Measurements from ENCODE around the gene ZNF81.
"Not testable (repeated sequence)": the region's sequence is repeated elsewhere in the genome, so short reads cannot be mapped to it uniquely, and the experiment has no call there.

Gene ZNF81

GRCh38 chrX:47844117-47844516 is 7.4 kb downstream of the ZNF81 start:
- no peak for DNase-seq (ENCODE audit: low spot score)

DNA sequence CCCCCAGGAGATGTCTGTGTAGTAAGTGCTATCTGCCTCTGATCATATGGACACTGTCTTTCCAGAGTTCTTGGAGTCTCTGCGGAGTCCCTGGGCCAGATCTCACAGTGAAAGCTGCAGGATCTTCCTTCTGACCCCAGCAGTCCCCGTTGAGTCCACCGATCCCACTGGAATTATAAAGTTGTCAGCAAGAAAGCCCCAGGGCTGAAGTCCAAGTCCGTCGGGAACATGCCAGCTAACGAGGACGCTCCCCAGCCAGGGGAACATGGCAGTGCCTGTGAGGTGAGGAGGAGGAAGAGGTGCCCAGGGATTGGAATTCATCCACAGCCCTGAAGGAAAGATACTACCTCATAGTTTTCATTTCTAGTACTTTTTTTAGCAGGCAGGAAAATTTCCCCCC is 9.3 kb downstream of the ZNF81 start:
- DNase-seq (ENCODE audit: low spot score): no peak

DNA sequence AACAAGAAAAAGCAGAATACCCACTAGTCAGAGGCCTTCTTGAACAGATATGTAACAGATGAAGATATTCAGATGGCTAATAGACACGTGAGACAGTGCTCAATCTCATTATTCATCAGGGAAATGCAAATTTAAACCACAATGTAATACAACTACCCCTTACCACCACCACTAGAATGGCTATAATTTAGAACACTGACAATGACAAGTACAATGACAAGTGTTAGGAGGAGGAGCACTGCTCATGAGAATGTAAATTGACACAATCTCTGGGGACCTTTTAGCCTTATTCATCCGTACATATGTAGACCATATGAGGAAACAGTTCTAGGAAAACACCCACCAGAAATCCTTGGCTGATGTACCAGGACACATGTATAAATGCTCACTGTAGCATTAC is 13.1 kb downstream of the ZNF81 start:
- no peak for DNase-seq (ENCODE audit: low spot score)

GRCh38 chrX:47850389-47850788 is 13.7 kb downstream of the ZNF81 start:
- not testable (repeated sequence) for DNase-seq (ENCODE audit: low spot score)

DNA sequence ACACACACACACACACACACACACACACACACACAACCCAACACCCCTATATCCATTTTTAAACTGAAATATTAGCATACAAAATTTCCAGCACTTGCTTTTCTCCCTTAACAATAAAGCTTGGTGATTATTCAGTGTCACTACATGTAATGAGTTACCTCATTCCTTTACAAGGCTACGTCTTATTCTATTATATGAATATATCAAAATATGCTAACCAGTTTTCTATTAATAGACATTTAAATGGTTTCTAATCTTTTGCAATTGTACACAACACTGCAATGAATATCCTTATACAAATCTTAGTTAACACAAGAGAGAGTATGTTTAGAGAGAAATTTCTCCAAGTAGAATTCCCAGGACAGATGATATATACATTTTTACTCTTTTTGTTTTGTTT is 14.2 kb downstream of the ZNF81 start:
- DNase-seq (ENCODE audit: low spot score): no peak

GRCh38 chrX:47854474-47854873 is 17.8 kb downstream of the ZNF81 start:
- peak; percentile 7 for DNase-seq (ENCODE audit: low spot score)

DNA sequence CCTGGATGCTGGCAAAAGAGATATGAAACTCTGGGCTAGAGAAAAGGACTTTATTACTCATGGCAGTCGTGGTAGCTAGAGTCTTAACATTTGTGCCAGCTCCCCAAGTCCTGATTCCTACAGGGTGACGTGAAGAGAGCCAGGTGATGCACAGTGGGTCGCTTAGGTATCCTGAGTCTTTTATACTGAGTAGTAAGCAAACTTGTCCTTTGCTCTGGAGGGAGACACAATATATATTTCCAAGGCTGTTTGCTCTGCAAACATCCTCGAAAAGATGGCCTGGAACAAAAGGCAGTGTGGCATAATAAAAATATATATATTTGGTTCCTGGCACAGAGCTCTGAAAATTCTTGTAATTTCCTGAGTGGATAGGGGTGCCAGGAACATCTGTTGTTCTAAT is 23.0 kb downstream of the ZNF81 start:
- no peak for DNase-seq (ENCODE audit: low spot score)

DNA sequence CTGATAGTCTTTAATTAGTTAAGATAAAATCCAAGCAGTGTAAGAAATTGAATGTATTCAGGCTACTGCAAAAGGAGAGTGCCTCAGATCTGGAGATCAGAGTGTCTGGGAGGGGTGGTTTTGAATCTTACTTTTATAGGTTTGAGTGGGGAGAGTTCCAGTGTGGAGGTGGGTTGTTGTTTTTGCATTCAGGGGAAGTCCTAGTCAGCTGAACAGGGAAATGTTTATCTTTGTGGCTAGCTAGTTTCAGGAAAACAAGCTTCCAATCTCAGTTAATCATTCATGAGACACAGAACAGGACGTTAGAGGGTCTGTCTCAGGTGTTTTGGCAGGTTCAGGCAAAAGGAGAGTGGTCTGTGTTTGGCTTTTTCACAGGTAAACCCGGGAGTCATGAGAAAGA is 26.0 kb downstream of the ZNF81 start:
- no peak for DNase-seq (ENCODE audit: low spot score)

DNA sequence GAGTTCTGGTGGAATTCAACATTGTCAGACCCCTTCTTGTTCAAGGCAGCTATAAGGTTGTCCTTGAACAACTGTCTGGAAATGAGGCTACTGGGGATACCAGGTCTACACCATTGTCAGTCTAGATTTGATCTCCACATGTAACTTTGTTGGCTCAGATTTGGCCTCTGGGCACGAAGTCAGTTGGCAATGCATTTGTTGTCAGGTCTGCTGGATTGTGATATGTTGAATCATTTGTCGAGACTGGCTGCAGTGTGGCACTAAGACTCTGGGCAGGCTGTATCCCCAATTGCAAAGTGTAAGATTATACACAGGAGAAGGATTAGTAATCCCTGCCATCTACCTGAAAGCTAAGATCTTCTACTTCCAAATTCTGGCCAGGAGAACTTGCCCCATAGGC is 26.5 kb downstream of the ZNF81 start:
- DNase-seq (ENCODE audit: low spot score): no peak

DNA sequence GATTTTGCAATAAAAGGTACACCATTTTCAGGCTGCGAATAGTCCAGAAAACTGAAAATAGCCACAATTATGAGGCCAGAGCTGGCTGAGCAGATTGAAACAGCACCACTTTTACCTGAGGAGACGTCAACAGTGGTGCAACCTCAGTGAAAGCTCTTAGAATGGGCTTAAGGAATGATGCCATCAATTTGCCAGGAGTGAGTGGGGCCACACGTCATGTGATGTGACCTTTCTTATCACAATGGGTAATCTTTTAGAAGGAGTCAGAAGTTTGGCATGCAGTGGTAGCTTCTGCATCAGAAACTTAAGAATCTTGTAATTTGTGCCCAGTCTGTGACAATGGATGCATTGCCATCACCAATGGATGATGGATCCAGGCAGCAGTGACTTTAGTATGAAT is 27.6 kb downstream of the ZNF81 start:
- no peak for DNase-seq (ENCODE audit: low spot score)

DNA sequence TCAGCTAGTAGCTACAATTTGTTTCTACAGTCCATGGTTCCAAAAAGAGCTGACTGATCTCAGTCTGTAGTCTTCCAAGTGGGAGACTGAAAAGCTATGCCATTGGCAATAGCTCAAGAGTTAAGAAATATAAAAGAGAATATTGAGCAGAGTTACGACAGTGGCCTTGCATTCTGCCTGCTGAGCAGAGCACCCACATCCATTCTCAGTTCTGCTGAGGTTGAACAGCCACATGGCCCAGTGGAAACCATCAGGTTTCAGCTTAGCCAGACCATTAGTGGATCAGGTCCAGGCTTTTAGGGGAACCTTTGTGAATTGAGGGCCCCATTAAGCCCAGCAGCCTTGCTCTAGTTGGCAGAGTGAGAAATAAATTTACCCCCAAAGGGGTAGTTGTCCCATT is 28.1 kb downstream of the ZNF81 start:
- DNase-seq (ENCODE audit: low spot score): no peak

DNA sequence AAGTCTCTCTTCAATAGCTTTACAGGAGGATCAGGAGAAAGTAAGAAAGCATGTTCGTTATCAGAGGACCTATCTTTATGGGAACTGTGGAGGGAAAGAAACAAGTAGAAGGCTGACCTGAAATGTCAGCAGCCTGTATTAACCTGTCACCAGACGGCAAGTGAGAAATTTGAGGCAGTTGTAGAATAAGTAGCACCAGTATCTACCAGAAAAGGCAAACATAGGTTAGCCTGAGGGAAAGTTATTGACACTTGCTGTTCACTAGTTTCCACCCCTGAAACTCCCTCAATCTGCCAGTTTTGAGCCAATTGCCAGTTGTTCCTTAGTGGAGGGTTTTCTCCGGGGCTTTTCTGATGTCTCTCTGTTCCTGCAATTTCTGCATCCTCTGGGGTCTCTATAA is 36.4 kb downstream of the ZNF81 start:
- no peak for DNase-seq (ENCODE audit: low spot score)

GRCh38 chrX:47877327-47877726 is 40.6 kb downstream of the ZNF81 start:
- no peak for DNase-seq (ENCODE audit: low spot score)

DNA sequence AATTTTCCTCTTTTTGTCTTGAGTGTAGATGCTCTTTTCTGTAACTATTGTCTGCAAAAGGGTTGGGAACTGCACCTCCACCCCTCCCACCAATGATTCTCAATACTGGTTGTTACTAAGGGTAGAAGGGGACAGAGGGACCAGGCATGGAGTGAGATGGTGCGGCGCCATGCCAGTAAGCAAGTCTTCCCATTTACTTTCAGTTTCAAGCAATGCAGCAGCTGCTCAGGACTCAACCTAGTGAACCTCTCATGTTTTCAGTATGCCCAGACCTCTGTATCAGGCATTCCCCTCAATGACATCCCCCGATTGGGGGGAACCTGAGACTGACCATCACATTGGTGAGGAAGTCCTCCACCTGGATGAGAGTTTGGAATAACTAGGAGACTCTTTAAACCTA is 41.5 kb downstream of the ZNF81 start:
- no peak for DNase-seq (ENCODE audit: low spot score)

DNA sequence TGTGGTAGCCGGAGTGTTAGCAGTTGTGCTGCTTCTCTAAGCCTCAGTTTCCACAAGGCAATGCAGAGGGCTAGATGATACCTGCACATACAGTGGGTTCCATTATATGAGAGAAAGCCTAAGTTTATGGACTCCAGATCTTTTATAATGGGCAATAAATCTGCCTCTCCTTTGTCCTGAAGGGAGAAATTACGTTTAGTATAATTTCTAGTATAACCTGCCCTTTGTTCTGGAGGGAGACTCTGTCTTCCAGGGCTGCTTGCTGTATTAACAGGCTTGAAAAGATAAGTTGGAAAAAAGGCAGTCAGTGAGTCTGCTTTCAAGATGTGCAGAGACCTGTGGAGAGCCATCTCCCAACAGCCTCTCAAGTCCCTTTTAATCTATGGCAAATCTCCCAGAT is 42.8 kb downstream of the ZNF81 start:
- no peak for DNase-seq (ENCODE audit: low spot score)

DNA sequence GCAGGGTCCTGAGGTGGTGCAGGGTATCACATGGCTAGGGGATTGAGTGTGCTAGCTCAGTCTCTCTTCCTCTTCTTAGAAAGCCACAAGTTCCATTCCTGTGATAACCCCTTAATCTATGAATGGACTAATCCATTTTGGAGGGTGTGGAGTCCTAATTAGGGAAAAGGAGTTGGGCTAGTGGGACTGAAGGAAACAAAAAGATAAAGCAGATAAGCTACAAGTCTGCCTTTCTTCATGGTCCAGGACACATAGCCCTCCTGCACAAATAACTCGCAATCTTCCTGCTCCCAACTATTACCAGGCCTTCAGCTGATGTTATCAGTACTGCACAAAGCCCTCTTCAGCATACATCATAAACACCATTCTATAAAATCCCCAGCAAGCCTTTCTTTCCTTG is 44.2 kb downstream of the ZNF81 start:
- DNase-seq (ENCODE audit: low spot score): no peak

DNA sequence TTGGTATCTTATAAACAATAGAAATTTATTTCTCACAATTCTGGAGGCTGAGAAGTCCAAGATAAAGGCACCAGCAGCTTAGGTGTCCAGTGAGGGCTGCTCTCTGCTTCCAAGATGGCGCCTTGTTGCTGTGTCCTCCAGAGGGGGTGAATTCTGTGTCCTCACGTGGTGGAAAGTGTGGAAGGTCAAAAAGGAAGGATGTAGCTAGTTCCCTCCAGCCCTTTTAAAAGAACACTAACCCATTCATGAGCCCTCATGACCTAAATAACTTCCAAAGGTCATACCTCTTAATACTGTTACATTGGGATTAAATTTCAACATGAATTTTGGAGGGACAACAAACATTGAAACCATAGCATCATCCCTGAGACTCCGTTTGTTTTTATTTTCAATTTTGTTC is 48.8 kb downstream of the ZNF81 start:
- DNase-seq (ENCODE audit: low spot score): no peak

DNA sequence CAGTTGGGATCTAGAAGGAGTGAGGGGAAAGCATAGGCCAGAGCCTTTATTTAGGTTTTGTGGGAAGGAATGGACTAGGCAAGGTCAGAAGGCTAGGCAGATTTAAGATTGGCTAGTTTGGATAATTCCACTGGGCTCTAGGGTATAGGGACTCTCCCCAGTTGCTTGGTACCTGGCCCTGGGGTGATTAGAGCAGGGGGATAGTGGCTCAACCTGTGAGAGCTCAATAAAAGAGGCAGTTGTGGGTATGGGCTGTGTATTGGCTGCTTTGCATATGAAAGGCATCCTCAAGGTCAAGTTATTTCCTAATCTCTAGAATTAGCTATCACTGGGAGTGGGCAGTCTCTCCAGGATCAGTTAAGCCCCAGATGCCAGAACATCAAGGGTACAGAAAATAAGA is 61.3 kb downstream of the ZNF81 start:
- DNase-seq (ENCODE audit: low spot score): no peak

DNA sequence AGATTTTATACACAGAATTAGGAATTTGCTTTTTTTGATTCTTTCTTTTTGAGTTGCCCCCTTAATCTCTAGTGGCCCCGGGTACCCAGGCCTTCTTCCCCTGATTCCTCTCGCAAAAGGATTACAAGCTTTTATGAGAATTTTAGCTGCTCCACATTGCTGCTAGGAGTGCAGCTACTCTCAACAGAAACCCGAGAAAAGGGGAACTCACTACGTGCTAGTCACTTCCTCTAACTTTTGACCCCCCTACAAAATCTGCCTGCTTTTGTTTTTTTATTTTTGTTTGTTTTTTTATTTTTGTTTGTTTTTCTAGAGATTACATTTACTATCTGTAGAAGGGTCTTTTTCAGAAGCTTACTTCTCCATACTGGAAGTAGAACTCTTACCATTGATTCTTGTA is 64.1 kb downstream of the ZNF81 start:
- no peak for DNase-seq (ENCODE audit: low spot score)

GRCh38 chrX:47902161-47902560 is 65.5 kb downstream of the ZNF81 start:
- DNase-seq (ENCODE audit: low spot score): no peak

DNA sequence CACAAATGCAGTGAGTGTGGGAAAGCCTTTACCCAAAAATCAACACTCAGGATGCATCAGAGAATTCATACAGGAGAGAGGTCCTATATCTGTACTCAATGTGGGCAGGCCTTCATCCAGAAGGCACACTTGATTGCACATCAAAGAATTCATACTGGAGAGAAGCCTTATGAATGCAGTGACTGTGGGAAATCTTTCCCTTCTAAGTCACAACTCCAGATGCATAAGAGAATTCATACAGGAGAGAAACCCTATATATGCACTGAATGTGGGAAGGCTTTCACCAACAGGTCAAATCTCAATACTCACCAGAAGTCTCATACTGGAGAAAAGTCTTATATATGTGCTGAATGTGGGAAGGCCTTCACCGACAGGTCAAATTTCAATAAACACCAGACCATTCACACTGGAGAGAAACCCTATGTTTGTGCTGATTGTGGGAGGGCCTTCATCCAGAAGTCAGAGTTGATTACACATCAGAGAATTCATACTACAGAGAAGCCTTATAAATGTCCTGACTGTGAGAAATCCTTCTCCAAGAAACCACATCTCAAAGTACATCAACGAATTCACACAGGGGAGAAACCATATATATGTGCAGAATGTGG is 79.3 kb downstream of the ZNF81 start:
- no peak for DNase-seq (ENCODE audit: low spot score)

GRCh38 chrX:47918274-47918673 is 81.6 kb downstream of the ZNF81 start:
- DNase-seq (ENCODE audit: low spot score): no peak

GRCh38 chrX:47927212-47927611 is 90.5 kb downstream of the ZNF81 start:
- DNase-seq (ENCODE audit: low spot score): no peak

DNA sequence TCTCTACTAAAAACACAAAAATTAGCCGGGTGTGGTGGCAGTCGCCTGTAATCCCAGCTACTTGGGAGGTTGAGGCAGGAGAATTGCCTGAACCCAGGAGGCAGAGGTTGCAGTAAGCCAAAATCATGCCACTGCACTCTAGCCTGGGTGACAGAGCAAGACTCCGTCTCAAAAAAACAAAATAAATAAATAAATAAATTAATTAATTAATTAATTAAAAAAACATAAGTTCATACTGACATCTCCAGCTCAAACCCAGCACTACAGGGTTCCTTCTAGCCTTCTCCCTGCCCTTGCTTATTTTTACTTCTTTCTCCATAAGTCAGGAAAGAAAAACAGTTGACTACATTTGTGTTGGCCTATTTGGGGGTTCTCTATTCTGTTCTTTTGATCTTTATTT is 95.3 kb downstream of the ZNF81 start:
- not testable (repeated sequence) for DNase-seq (ENCODE audit: low spot score)

- DNase-seq (ENCODE audit: low spot score): no peak
These were observed 97.2 kb downstream of the ZNF81 start for GRCh38 chrX:47933946-47934345.
